GM23338 (cell line): Measurements from ENCODE around the gene NHLRC3. TPM values are rescaled to one million over a fixed set of nuclear protein-coding genes. Genes with fewer than 3 reads are reported as not detected.

Experiments used
- ATAC-seq: fragments of 200-7000 bp; cut with Tn5 transposase; 3 replicates; pipeline ENCODE4 v1.9.1; 2020
- DNase-seq: peaks from one replicate; pipeline ENCODE4 v3.0.0-alpha.2; 2015; ENCODE audit warnings: low spot score
- H2AFZ ChIP-seq: fragments of 200-600 bp; sonication (generic); 2 replicates; pipeline ENCODE4 v1.8.0; 2016; ENCODE audit warnings: antibody characterized with exemption, mild to moderate bottlenecking, moderate library complexity
- H3F3A ChIP-seq: fragments of 200-600 bp; sonication (generic); replicated peaks from 2 replicates; pipeline ENCODE4 v1.8.0; 2017; ENCODE audit warnings: antibody characterized with exemption, mixed run types, low read depth
- H3K27ac ChIP-seq: fragments of 200-600 bp; sonication (generic); 2 replicates; pipeline ENCODE4 v1.6.1; 2016; ENCODE audit warnings: low read depth
- H3K27me3 ChIP-seq: fragments of 200-600 bp; sonication (generic); 2 replicates; pipeline ENCODE4 v1.8.0; 2016; ENCODE audit warnings: mild to moderate bottlenecking, mixed run types, moderate library complexity; ENCODE audit not compliant: insufficient read depth
- H3K36me3 ChIP-seq: fragments of 200-600 bp; sonication (generic); 2 replicates; pipeline ENCODE4 v1.8.0; 2016; ENCODE audit warnings: mild to moderate bottlenecking; ENCODE audit not compliant: insufficient read depth
- H3K4me1 ChIP-seq: fragments of 200-600 bp; sonication (generic); 2 replicates; pipeline ENCODE4 v1.8.0; 2016; ENCODE audit warnings: mild to moderate bottlenecking, moderate library complexity; ENCODE audit not compliant: insufficient read depth
- H3K4me2 ChIP-seq: fragments of 200-600 bp; sonication (generic); 2 replicates; pipeline ENCODE4 v1.7.1; 2017; ENCODE audit warnings: mixed run types
- H3K4me3 ChIP-seq: fragments of 200-600 bp; sonication (generic); 2 replicates; pipeline ENCODE4 v1.6.1; 2016; ENCODE audit warnings: mixed run types
- H3K79me2 ChIP-seq: fragments of 200-600 bp; sonication (generic); replicated peaks from 2 replicates; pipeline ENCODE4 v1.8.0; 2017; ENCODE audit warnings: mild to moderate bottlenecking; ENCODE audit not compliant: insufficient read depth
- H3K9me2 ChIP-seq: fragments of 200-600 bp; sonication (generic); 2 replicates; pipeline ENCODE4 v1.8.0; 2017; ENCODE audit not compliant: insufficient read depth
- H4K20me1 ChIP-seq: fragments of 200-600 bp; sonication (generic); replicated peaks from 2 replicates; pipeline ENCODE4 v1.8.0; 2017; ENCODE audit warnings: mild to moderate bottlenecking; ENCODE audit not compliant: insufficient read depth
- H3K27ac Mint-ChIP-seq: 2 replicates; pipeline ENCODE4 v1.8.0; 2020; ENCODE audit warnings: inconsistent platforms, mild to moderate bottlenecking, moderate library complexity, mixed read lengths
- H3K27me3 Mint-ChIP-seq: 3 replicates; pipeline ENCODE4 v1.8.0; 2022; ENCODE audit warnings: low read depth, mild to moderate bottlenecking, moderate library complexity, mixed read lengths, inconsistent platforms; ENCODE audit not compliant: insufficient read depth, poor library complexity
- H3K36me3 Mint-ChIP-seq: 3 replicates; pipeline ENCODE4 v1.8.0; 2021; ENCODE audit warnings: low read depth, mild to moderate bottlenecking, inconsistent platforms, moderate library complexity, mixed read lengths
- H3K4me1 Mint-ChIP-seq: 3 replicates; pipeline ENCODE4 v1.8.0; 2020; ENCODE audit warnings: mild to moderate bottlenecking, inconsistent platforms, mixed read lengths
- H3K4me3 Mint-ChIP-seq: 3 replicates; pipeline ENCODE4 v1.8.0; 2021; ENCODE audit warnings: moderate library complexity, mild to moderate bottlenecking, inconsistent platforms, mixed read lengths
- H3K9me3 Mint-ChIP-seq: 3 replicates; pipeline ENCODE4 v1.8.0; 2020; ENCODE audit warnings: moderate library complexity, mild to moderate bottlenecking, inconsistent platforms, mixed read lengths
- CREB1 ChIP-seq: fragments of 250-450 bp; sonication (Bioruptor Pico); IDR thresholded peaks from 2 replicates; pipeline ENCODE4 v1.5.0; 2020; ENCODE audit warnings: low read depth, mild to moderate bottlenecking, moderate library complexity
- ETS1 ChIP-seq: IDR thresholded peaks from 2 replicates; pipeline ENCODE4 v1.6.1; 2016; ENCODE audit warnings: antibody characterized with exemption
- NANOG ChIP-seq: IDR thresholded peaks from 2 replicates; pipeline ENCODE4 v1.6.1; 2016; ENCODE audit warnings: antibody characterized with exemption, borderline replicate concordance
- POLR2AphosphoS5 ChIP-seq: IDR thresholded peaks from 2 replicates; pipeline ENCODE4 v1.6.1; 2016; ENCODE audit warnings: antibody characterized with exemption, low read depth
- REST ChIP-seq: IDR thresholded peaks from one replicate; pipeline ENCODE4 v1.6.1; 2018; ENCODE audit warnings: antibody characterized with exemption; ENCODE audit not compliant: unreplicated experiment
- ZNF462 ChIP-seq: fragments of 250-450 bp; sonication (Bioruptor Pico); IDR thresholded peaks from 2 replicates; pipeline ENCODE4 v1.5.0; 2020; ENCODE audit warnings: mild to moderate bottlenecking, moderate library complexity
- long read RNA-seq: library from polyadenylated mRNA; unstranded; transcript quantifications from one replicate; pipeline ENCODE4 v2.0.0, GENCODE V29; 2020; ENCODE audit not compliant: unreplicated experiment
- polyA plus RNA-seq: library from polyadenylated mRNA; unstranded; fragments of >200 nt; fragmentation: Nextera tagmentation; extraction: Ambion mirVana; gene quantifications from 2 replicates; pipeline ENCODE4 v1.2.1, GENCODE V29; 2016
- total RNA-seq: library from RNA; depleted of rRNA; stranded (reverse); fragments of >200 nt; shearing (Covaris generic); gene quantifications from 2 replicates; pipeline ENCODE4 v1.2.3, GENCODE V29; 2014; rRNA removed

The NHLRC3 gene
- total RNA-seq (14.6 and 15.6 TPM in 2 replicates), polyA plus RNA-seq (11.0 and 11.8 TPM in 2 replicates)
- long read RNA-seq, partial matches to known transcripts, result 5 of 6 reads
- long read RNA-seq, other reads (novel, unspliced or antisense), result 1 of 6 reads

- no peaks in the 10 kb centered on the region for H3F3A ChIP-seq
- DNase-seq (peak; percentile 96), ATAC-seq (peak; percentile 89)
- peak within 1 kb of the TSS; percentile 2 for H2AFZ ChIP-seq
- no peaks in the 10 kb centered on the region for H3K36me3 ChIP-seq
- H3K27me3 ChIP-seq, result no peaks in the 10 kb centered on the region
- Mint-ChIP-seq H3K4me3 (peak within 1 kb of the TSS; percentile 93), H3K36me3 (peaks cover 11% of the 10 kb centered on the region), H3K4me1 (peaks cover 24% of the 10 kb centered on the region), H3K9me3 (no peaks in the 10 kb centered on the region), H3K27me3 (peaks cover under 1% of the 10 kb centered on the region), H3K27ac (peak within 1 kb of the TSS; percentile 98)
- peak within 1 kb of the TSS; percentile 90 for H3K27ac ChIP-seq
- peak within 1 kb of the TSS; percentile 76 for H3K4me2 ChIP-seq
- peak within 1 kb of the TSS; percentile 86 for H3K4me3 ChIP-seq
- H4K20me1 ChIP-seq, result peaks cover 16% of the 10 kb centered on the region; the same call in 1 of the 2 replicates
- H3K79me2 ChIP-seq, result peaks cover 53% of the 10 kb centered on the region
- TF ChIP-seq REST (no peak), POLR2AphosphoS5 (peak; percentile 73), NANOG (no peak), ETS1 (peak; percentile 60; the same call in 1 of the 2 replicates), CREB1 (CRISPR knock-in tag) (peak; percentile 92)
- H3K9me2 ChIP-seq, result no peaks in the 10 kb centered on the region
- peaks cover 19% of the 10 kb centered on the region for H3K4me1 ChIP-seq
Measured at GRCh38 chr13:39037880-39038568, at the start of gene NHLRC3, which contains the start of gene PROSER1. NHLRC3 (plus strand) TSS chr13:39038456; CDS start chr13:39038640, 184 bp downstream. PROSER1 (minus strand) TSS chr13:39038089; CDS start chr13:39037242, 847 bp downstream.

- ATAC-seq, result peak; percentile 82
- H3K4me2 ChIP-seq, result no peak within 1 kb of the TSS
- H3K27me3 Mint-ChIP-seq, result no peaks in the 10 kb centered on the region
- no peak for DNase-seq
- peaks cover 10% of the 10 kb centered on the region for H3K4me1 ChIP-seq
- H3K79me2 ChIP-seq, result no peaks in the 10 kb centered on the region
- no peaks in the 10 kb centered on the region for H3K36me3 ChIP-seq
- no peaks in the 10 kb centered on the region for H4K20me1 ChIP-seq
- H3K27me3 ChIP-seq, result no peaks in the 10 kb centered on the region
- peaks cover 4% of the 10 kb centered on the region for H3F3A ChIP-seq
- no peak within 1 kb of the TSS for H2AFZ ChIP-seq
- peaks cover 11% of the 10 kb centered on the region for H3K4me1 Mint-ChIP-seq
- no peak within 1 kb of the TSS; the same call in 1 of the 2 replicates for H3K27ac Mint-ChIP-seq
- no peak within 1 kb of the TSS for H3K27ac ChIP-seq
- H3K4me3 ChIP-seq, result no peak within 1 kb of the TSS
- no peaks in the 10 kb centered on the region for H3K9me2 ChIP-seq
- no peak within 1 kb of the TSS for H3K4me3 Mint-ChIP-seq
- H3K9me3 Mint-ChIP-seq, result no peaks in the 10 kb centered on the region
- H3K36me3 Mint-ChIP-seq, result no peaks in the 10 kb centered on the region
- no peak for TF ChIP-seq ZNF462
Measured at GRCh38 chr13:38990693-38991092, 47.6 kb upstream of the NHLRC3 start, which contains the start of gene STOML3. STOML3 (minus strand) TSS chr13:38990831; CDS start chr13:38990721, 110 bp downstream.
